Astrocyte of the spinal cord (primary cell): ENCODE data around the gene MLH1.
"Not testable (repeated sequence)": the region's sequence is repeated elsewhere in the genome, so short reads cannot be mapped to it uniquely, and the experiment has no call there.

Source experiments
- DNase-seq: peaks from one replicate; pipeline ENCODE4 v3.0.0; 2011; ENCODE audit warnings: low read depth, low spot score
- H3K4me3 ChIP-seq: 2 replicates; pipeline ENCODE4 v1.5.1; 2011; ENCODE audit warnings: low read depth, mild to moderate bottlenecking, low read length, moderate library complexity
- in situ Hi-C: cut with HindIII; loops from 2 replicates; pipeline ENCODE4 v1.10.0; 2017; ENCODE audit warnings: low sequenced_read_pairs
- TF ChIP-seq, protein P1 (sequence below): IDR thresholded peaks from 2 replicates; pipeline ENCODE4 v1.5.1; 2012; ENCODE audit warnings: low read depth, mild to moderate bottlenecking, low read length, inconsistent platforms

The MLH1 gene

DNA sequence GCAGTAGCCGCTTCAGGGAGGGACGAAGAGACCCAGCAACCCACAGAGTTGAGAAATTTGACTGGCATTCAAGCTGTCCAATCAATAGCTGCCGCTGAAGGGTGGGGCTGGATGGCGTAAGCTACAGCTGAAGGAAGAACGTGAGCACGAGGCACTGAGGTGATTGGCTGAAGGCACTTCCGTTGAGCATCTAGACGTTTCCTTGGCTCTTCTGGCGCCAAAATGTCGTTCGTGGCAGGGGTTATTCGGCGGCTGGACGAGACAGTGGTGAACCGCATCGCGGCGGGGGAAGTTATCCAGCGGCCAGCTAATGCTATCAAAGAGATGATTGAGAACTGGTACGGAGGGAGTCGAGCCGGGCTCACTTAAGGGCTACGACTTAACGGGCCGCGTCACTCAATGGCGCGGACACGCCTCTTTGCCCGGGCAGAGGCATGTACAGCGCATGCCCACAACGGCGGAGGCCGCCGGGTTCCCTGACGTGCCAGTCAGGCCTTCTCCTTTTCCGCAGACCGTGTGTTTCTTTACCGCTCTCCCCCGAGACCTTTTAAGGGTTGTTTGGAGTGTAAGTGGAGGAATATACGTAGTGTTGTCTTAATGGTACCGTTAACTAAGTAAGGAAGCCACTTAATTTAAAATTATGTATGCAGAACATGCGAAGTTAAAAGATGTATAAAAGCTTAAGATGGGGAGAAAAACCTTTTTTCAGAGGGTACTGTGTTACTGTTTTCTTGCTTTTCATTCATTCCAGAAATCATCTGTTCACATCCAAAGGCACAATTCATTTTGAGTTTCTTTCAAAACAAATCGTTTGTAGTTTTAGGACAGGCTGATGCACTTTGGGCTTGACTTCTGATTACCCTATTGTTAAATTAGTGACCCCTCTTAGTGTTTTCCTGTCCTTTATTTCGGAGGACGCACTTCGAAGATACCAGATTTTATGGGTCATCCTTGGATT is at the start of gene MLH1:
MLH1 (plus strand) TSS at position 193 of the 958 bp plus-strand sequence; CDS start at position 223, 30 bp downstream.
- in situ Hi-C loops: no loop called here
- TF ChIP-seq, protein P1, sequence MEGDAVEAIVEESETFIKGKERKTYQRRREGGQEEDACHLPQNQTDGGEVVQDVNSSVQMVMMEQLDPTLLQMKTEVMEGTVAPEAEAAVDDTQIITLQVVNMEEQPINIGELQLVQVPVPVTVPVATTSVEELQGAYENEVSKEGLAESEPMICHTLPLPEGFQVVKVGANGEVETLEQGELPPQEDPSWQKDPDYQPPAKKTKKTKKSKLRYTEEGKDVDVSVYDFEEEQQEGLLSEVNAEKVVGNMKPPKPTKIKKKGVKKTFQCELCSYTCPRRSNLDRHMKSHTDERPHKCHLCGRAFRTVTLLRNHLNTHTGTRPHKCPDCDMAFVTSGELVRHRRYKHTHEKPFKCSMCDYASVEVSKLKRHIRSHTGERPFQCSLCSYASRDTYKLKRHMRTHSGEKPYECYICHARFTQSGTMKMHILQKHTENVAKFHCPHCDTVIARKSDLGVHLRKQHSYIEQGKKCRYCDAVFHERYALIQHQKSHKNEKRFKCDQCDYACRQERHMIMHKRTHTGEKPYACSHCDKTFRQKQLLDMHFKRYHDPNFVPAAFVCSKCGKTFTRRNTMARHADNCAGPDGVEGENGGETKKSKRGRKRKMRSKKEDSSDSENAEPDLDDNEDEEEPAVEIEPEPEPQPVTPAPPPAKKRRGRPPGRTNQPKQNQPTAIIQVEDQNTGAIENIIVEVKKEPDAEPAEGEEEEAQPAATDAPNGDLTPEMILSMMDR: no peak
- peak; percentile 100 for DNase-seq
- peak within 1 kb of the TSS; percentile 71 for H3K4me3 ChIP-seq

DNA sequence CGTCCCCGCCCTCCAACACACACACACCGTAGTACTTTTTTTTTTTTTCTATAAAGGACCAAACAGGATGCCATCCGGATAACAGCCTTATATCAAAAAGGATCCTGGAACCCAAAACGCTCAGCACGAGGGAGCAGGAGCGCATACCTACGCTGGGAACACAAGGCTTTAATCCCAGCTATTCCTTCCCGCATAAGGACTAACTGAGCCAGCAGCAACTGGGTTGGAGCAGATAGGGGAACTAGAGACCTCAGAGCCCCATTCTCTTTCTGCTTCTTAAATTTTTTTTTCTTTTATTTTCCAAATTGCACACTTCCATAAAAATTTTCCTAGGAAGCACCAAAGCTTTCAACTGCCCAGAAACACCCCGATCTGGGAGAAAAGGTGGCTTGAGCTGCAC is 49.7 kb upstream of the MLH1 start:
- H3K4me3 ChIP-seq: peak overlapping the region; percentile 46
- in situ Hi-C loops: no loop called here
- TF ChIP-seq, protein P1: no peak
- no peak for DNase-seq

DNA sequence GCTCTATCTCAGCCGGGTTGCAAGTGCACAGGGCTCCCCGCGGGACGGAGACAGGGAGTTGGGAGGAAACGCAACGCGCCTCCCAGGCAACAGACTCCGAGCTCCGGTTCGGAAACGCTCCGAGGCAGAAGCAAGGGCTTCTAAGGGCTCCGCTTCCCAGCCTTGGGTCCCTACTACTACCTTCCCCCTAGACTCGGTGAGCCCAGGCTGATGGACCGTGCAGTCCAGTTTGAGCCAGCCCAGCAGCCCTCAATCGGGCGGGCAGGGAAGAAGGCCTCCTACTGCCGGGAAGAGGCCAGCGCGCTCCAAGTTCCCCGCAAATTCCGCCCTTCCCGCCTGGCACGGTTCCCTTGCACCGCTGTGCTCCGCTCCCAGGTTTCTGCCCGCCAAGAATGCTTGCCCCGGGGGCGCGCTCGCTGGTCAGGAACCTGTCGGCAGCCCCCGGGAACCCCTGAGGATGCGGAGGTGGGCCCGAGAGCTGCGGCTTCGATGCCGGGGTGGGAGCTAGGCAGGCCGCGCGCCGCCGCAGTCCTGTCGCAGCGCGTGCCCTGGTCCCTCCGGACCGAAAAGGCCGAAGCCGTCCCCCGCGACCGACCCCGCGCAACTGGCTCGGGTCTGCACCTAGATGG is 49.2 kb upstream of the MLH1 start:
- H3K4me3 ChIP-seq: peak overlapping the region; percentile 46
- DNase-seq: peak; percentile 61
- TF ChIP-seq, protein P1: peak; percentile 10
- in situ Hi-C loops: no loop called here

DNA sequence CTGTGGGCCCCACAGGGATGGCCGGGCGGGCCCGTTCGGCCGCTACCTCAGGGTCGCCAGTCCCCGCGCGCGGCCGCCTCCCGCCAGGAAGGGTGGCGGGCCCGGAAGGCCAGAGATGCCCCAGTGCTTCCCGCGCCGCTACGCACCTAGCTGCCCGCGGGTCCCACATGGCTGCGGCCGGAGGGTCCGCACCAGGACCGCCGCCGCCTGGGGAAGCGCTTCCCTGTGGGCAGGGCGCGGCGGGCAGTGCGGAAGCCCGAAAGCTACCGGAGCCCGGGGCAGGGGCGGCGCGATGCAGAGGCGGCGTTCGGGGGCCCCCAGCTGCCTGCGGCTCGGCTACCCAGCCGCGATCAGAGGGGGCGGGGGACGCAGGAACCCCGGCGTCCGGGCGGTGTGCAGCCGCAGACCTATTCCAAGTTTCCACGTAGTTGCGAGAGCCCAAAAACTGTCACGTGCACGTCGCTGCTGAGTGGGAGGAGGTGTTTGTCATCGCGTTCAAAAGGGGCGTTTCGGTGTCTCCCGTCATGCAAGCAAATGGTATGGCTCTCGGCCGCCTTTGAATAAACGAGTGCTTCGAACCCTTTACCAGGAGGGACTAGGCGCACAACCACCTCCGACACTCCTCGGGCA is 48.6 kb upstream of the MLH1 start, which contains the start of gene TRANK1:
TRANK1 (minus strand) TSS at position 414 of the 630 bp plus-strand sequence; CDS start at position 169, 245 bp downstream.
- in situ Hi-C loops: no loop called here
- DNase-seq: peak; percentile 40
- TF ChIP-seq, protein P1: no peak
- peak within 1 kb of the TSS; percentile 46 for H3K4me3 ChIP-seq

DNA sequence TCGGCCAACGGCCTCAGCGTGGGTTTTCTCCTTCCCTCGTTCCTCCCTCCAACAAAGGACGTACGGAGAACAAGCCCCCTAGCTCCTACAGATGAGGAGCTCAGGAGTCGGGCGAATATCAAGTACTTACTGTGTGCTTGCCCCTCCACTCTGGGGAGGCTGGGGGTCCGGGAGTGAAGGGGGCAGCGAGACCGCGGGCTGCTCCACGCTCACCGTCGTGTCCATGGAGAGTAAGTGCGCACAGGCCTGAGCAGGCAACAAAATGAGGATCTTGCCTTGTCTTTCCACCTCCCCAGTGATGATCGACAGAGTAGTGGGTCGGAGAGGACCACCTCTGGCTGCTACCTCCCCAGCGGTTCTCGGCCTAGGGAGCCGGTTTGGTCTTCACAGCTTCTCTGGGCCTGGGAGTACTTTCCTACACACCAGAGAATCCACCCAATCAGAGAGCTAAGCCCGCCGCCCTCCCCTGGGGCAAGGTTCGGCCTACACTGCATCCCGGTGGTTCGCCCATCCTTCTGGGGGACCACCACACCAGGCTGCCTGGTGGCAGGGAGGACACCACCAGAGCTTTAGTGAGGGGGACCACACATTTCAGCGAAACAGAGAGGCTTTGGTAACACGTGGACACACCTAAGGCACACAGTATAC is 47.9 kb upstream of the MLH1 start:
- DNase-seq: no peak
- in situ Hi-C loops: no loop called here

DNA sequence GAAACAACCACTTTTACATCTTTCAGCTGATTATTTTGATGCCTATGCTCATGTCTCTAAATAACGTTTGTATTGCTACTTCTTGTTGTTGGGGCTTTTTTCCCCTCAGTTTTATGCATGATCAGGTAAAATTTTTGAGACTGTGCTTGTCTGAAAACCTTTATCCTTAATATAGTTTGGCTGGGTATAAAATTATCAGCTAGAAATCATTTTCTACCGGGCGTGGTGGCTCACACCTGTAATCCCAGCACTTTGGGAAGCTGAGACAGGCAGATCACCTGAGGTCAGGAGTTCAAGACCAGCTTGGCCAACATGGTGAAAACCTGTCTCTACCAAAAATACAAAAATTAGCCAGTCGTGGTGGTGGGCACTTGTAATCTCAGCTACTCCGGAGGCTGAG is 45.5 kb upstream of the MLH1 start:
- in situ Hi-C loops, H3K4me3 ChIP-seq, DNase-seq: not testable (repeated sequence)

More for the DNA sequence above, 47.9 kb upstream of the MLH1 start:
- peak overlapping the region; percentile 46 for H3K4me3 ChIP-seq
- TF ChIP-seq, protein P1: no peak
